HEK293T (cell line): Measurements from ENCODE around the gene PRKAA1.

Experiments
- BHLHE40 ChIP-seq: fragments of 450-650 bp; IDR thresholded peaks from 2 replicates; pipeline ENCODE4 v1.6.1; 2016; ENCODE audit warnings: mild to moderate bottlenecking, moderate library complexity, borderline replicate concordance
- CTBP1 ChIP-seq: fragments of 450-650 bp; IDR thresholded peaks from 2 replicates; pipeline ENCODE4 v1.6.1; 2016; ENCODE audit warnings: borderline replicate concordance
- ELF4 ChIP-seq: fragments of 450-650 bp; IDR thresholded peaks from 2 replicates; pipeline ENCODE4 v1.6.1; 2017; ENCODE audit warnings: antibody characterized with exemption
- FOXA1 ChIP-seq: fragments of 450-650 bp; IDR thresholded peaks from 2 replicates; pipeline ENCODE4 v1.6.1; 2016; ENCODE audit warnings: mild to moderate bottlenecking
- FOXK2 ChIP-seq: fragments of 450-650 bp; IDR thresholded peaks from 2 replicates; pipeline ENCODE4 v1.6.1; 2016; ENCODE audit warnings: mild to moderate bottlenecking
- FOXM1 ChIP-seq: fragments of 450-650 bp; IDR thresholded peaks from 2 replicates; pipeline ENCODE4 v1.6.1; 2017; ENCODE audit warnings: mild to moderate bottlenecking, borderline replicate concordance
- HDGF ChIP-seq: fragments of 450-650 bp; IDR thresholded peaks from 2 replicates; pipeline ENCODE4 v1.6.1; 2017; ENCODE audit warnings: antibody characterized with exemption, borderline replicate concordance
- L3MBTL2 ChIP-seq: fragments of 450-650 bp; conservative IDR thresholded peaks from 2 replicates; pipeline ENCODE4 v1.6.1; 2016; ENCODE audit warnings: mild to moderate bottlenecking
- LEF1 ChIP-seq: fragments of 450-650 bp; IDR thresholded peaks from 2 replicates; pipeline ENCODE4 v1.6.1; 2017; ENCODE audit warnings: mild to moderate bottlenecking, borderline replicate concordance
- NFRKB ChIP-seq: fragments of 450-650 bp; IDR thresholded peaks from 2 replicates; pipeline ENCODE4 v1.6.1; 2016; ENCODE audit warnings: mild to moderate bottlenecking, moderate library complexity
- PKNOX1 ChIP-seq: fragments of 450-650 bp; IDR thresholded peaks from 2 replicates; pipeline ENCODE4 v1.6.1; 2016
- SP1 ChIP-seq: fragments of 450-650 bp; IDR thresholded peaks from 2 replicates; pipeline ENCODE4 v1.6.1; 2017
- TARDBP ChIP-seq: fragments of 450-650 bp; IDR thresholded peaks from 2 replicates; pipeline ENCODE4 v1.6.1; 2016
- ZNF384 ChIP-seq: fragments of 450-650 bp; IDR thresholded peaks from 2 replicates; pipeline ENCODE4 v1.6.1; 2016

GRCh38 chr5:40842351-40842750 is 44.2 kb upstream of the PRKAA1 start:
- TF ChIP-seq BHLHE40 = no peak
- TF ChIP-seq FOXK2 = no peak
- TF ChIP-seq PKNOX1 = no peak
- TF ChIP-seq ELF4 = no peak
- TF ChIP-seq FOXA1 = no peak
- TF ChIP-seq HDGF = no peak
- TF ChIP-seq TARDBP = no peak
- TF ChIP-seq CTBP1 = no peak
- TF ChIP-seq SP1 = no peak
- TF ChIP-seq LEF1 = no peak
- no peak for TF ChIP-seq NFRKB
- no peak for TF ChIP-seq L3MBTL2
- TF ChIP-seq ZNF384 = no peak
- no peak for TF ChIP-seq FOXM1
